ENCODE measurements around the gene GRM6.

GRCh38 chr5:178989311-178989710, 5.8 kb downstream of the GRM6 start:
- no peak for TF ChIP-seq POLR2A (IDR thresholded peaks at IDR 0.05)
- no peak for TF ChIP-seq CTCF (IDR thresholded peaks at IDR 0.05)
